ENCODE measurements around the gene ITPR1.

GRCh38 chr3:4690277-4690676, 197.1 kb downstream of the ITPR1 start:
- TF ChIP-seq, protein P1, sequence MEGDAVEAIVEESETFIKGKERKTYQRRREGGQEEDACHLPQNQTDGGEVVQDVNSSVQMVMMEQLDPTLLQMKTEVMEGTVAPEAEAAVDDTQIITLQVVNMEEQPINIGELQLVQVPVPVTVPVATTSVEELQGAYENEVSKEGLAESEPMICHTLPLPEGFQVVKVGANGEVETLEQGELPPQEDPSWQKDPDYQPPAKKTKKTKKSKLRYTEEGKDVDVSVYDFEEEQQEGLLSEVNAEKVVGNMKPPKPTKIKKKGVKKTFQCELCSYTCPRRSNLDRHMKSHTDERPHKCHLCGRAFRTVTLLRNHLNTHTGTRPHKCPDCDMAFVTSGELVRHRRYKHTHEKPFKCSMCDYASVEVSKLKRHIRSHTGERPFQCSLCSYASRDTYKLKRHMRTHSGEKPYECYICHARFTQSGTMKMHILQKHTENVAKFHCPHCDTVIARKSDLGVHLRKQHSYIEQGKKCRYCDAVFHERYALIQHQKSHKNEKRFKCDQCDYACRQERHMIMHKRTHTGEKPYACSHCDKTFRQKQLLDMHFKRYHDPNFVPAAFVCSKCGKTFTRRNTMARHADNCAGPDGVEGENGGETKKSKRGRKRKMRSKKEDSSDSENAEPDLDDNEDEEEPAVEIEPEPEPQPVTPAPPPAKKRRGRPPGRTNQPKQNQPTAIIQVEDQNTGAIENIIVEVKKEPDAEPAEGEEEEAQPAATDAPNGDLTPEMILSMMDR (IDR thresholded peaks at IDR 0.05) = no peak
- no peak for TF ChIP-seq POLR2A (IDR thresholded peaks at IDR 0.05)
